Measurements from ENCODE around the gene PPFIA1.
"Not testable (repeated sequence)": the region's sequence is repeated elsewhere in the genome, so short reads cannot be mapped to it uniquely, and the experiment has no call there.

The PPFIA1 gene

GRCh38 chr11:70252844-70253243, 17.6 kb upstream of the PPFIA1 start:
- DNase-seq: no peak

- no peak for DNase-seq
Measured at GRCh38 chr11:70255477-70256116, 14.9 kb upstream of the PPFIA1 start.

- DNase-seq: not testable (repeated sequence)
Measured at GRCh38 chr11:70259077-70259476, 11.4 kb upstream of the PPFIA1 start.

- no peak for DNase-seq
Measured at GRCh38 chr11:70262951-70263350, 7.5 kb upstream of the PPFIA1 start.

- no peak for DNase-seq
Measured at GRCh38 chr11:70263363-70263762, 7.1 kb upstream of the PPFIA1 start.

GRCh38 chr11:70265341-70265740, 5.1 kb upstream of the PPFIA1 start:
- no peak for DNase-seq

- DNase-seq: no peak
Measured at GRCh38 chr11:70267405-70267950, 3.0 kb upstream of the PPFIA1 start.

GRCh38 chr11:70268526-70268925, 2.0 kb upstream of the PPFIA1 start:
- no peak for DNase-seq

- peak; percentile 35 for DNase-seq
Measured at GRCh38 chr11:70270877-70271648, 573 bp downstream of the PPFIA1 start.

GRCh38 chr11:70271649-70271953, 1.1 kb downstream of the PPFIA1 start:
- DNase-seq: no peak

GRCh38 chr11:70272009-70272408, 1.5 kb downstream of the PPFIA1 start:
- no peak for DNase-seq

GRCh38 chr11:70278994-70279393, 8.5 kb downstream of the PPFIA1 start:
- no peak for DNase-seq

- no peak for DNase-seq
Measured at GRCh38 chr11:70281156-70281609, 10.7 kb downstream of the PPFIA1 start.

GRCh38 chr11:70282012-70282411, 11.5 kb downstream of the PPFIA1 start:
- no peak for DNase-seq

GRCh38 chr11:70288721-70289120, 18.2 kb downstream of the PPFIA1 start:
- no peak for DNase-seq

- DNase-seq: no peak
Measured at GRCh38 chr11:70289582-70289981, 19.1 kb downstream of the PPFIA1 start.

GRCh38 chr11:70290361-70291065, 20.0 kb downstream of the PPFIA1 start:
- no peak for DNase-seq

- no peak for DNase-seq
Measured at GRCh38 chr11:70292166-70292565, 21.7 kb downstream of the PPFIA1 start.

- no peak for DNase-seq
Measured at GRCh38 chr11:70292863-70293262, 22.4 kb downstream of the PPFIA1 start.

- not testable (repeated sequence) for DNase-seq
Measured at GRCh38 chr11:70295166-70295565, 24.7 kb downstream of the PPFIA1 start.

GRCh38 chr11:70296681-70297080, 26.2 kb downstream of the PPFIA1 start:
- no peak for DNase-seq

- no peak for DNase-seq
Measured at GRCh38 chr11:70297341-70297740, 26.9 kb downstream of the PPFIA1 start.

- no peak for DNase-seq
Measured at GRCh38 chr11:70298243-70298915, 27.9 kb downstream of the PPFIA1 start.

Data from stimulated activated CD4-positive, alpha-beta T cell treated with anti-CD3 and anti-CD28 coated beads, Interleukin-4, amount 100 ng/mL, for 24 hours (primary cell).